ENCODE measurements around the gene STIP1. TPM values are rescaled to one million over a fixed set of nuclear protein-coding genes. Genes with fewer than 3 reads are reported as not detected.
"Not testable (repeated sequence)": the region's sequence is repeated elsewhere in the genome, so short reads cannot be mapped to it uniquely, and the experiment has no call there.

The STIP1 gene
- total RNA-seq, 1 donor from 2014 or later = 187 TPM

DNA sequence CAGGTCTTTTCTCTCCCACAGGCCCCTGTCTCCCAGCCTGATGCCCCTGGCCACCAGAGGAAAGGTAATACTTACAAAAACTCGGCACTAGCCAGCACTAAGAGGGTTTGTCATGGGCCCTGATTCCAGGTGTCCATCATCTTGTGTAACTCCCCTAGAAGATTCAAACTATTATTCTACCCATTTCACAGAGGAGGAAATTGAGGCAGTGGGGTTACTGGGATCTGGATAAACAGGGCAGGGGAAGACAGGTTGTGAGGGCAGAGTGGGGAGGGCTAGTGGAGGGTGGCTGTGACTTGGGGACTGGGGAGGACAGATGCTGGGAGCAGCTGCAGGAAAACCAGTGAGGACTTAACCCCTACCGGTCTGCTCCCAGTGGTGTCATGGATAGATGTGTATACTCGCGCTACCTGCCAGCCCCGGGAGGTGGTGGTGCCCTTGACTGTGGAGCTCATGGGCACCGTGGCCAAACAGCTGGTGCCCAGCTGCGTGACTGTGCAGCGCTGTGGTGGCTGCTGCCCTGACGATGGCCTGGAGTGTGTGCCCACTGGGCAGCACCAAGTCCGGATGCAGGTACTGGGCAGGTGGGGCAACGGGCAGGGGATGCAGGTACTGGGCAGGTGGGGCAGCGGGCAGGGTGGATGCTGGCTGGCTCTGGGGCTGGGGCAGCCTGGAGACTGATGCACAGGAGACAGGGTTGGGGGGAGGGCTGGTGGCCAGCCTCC, 49.6 kb downstream of the STIP1 start:
- no peak for DNase-seq (ENCODE audit: low read depth, low spot score)

DNA sequence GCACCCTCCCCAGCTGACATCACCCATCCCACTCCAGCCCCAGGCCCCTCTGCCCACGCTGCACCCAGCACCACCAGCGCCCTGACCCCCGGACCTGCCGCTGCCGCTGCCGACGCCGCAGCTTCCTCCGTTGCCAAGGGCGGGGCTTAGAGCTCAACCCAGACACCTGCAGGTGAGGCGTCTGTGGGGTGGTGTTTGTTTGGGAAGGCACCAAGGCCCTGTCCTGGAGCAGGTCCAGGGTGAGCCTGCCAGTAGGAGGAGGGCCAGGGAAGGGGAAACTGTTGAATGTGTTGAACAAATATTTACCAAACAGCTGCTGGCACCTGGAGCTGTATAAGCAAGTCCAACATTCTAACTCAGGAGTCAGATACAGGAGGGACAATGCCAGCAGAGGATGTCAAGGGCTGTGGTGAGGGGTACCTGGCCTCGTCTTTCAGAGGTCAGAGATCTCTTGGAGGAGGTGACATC, 51.5 kb downstream of the STIP1 start:
- no peak for DNase-seq (ENCODE audit: low read depth, low spot score)

DNA sequence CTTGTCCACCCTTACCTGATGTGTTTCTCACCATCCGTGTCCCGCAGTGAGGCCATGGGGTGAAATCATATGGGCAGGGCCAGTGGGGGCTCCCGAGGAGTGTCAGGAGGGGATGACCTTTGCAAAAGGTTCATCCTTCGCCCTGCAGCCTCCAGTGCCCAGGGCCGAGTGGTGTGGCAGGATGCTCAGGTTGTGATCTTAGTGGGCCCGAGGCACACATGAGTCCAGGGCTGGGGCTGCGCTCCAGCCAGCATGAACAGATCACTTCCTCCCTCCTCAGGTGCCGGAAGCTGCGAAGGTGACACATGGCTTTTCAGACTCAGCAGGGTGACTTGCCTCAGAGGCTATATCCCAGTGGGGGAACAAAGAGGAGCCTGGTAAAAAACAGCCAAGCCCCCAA, 52.1 kb downstream of the STIP1 start:
- DNase-seq (ENCODE audit: low read depth, low spot score) = no peak

DNA sequence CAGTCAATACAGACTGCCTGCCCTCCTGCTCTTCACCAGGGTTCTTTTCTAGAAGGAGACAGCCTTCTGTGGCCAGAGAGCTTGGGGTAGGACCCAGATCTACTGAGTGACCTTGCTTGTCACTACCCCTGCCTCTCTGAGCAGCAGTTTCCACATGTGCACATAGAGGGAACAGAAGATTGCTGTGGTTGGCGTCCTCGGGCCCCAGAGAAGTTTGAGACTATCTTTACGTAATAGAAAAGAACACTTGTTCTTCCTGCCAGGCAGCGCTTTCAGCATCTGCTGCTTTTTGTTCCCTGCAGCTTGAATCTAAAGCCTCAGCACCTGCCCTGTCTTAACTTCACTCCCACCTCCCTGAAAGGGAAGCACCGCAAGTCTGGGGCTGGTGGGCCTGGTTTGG, 53.0 kb downstream of the STIP1 start:
- DNase-seq (ENCODE audit: low read depth, low spot score) = no peak

DNA sequence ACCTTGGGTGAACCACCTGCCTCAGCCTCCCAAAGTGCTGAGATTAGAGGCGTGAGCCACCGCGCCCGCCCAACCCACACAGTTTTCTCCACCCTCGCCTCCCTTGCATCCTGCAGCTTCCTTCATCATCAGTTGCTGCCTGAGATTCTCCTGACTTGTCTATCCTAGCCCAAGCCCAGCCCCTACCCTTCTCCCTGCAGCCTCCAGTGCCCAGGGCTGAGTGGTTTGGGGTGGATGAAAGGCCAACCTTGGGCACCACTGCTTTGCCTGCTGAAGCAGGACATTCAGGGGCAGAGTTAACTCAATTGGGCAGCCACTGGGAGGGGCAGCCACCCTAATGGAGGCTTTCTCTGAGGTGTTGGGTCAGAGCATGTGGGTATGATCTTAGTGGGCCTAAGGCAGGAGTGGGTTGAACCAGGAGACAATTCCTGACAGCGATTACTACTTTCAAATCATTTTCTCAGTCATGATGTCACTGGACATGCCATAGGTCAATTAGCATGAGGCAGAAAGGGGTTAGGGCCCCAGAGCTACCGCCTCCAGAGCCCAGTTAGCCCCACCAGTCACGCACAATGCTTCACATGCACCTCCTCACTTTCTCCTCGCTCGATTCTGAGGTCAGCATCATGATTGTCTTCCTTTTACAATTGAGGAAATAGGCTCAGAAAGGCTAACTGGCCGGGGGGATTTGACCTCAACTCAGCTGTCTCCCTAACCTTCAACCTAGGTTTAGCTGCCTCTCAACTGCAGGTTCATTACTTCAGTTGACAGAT, 53.9 kb downstream of the STIP1 start:
- no peak for DNase-seq (ENCODE audit: low read depth, low spot score)

DNA sequence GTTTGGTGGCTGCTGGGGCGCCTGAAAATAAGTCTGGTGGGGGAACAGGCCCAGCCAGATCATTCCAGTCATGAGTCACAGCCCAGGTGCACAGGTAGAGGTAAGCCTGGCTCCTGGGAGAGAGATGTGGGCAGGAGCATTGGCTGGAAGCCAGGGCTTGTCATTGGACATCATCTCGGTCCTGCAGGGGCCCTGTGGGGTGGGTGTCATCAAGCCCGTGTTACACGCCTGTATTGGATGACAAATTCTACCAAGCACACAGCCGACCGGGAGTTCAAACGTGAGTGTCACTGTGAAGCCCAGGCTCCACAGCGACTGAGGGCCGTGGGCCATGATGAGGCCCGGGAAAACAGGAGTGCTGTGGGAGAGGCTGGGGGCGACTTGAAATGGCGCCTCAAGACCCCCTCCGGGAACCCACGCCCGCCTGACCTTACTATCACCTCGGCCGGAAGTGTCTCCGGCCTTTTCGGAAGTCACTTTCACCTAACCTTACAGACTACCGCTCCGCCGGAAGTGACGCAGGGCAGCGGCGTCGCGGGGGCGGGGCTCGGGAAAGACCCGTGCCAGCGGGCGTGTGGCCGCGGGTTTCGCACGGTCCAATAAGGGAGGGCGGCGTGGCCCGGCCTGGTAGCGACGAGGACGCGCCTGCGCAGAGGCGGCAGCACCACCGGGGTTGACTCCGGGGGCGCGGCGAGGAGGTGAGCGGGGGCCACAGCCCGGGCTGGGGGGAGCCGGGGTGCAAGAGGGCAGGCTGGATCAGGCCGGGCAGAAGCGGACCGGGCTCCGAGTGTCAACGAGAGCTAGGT, 54.7 kb downstream of the STIP1 start, which contains the start of gene FKBP2:
TSS of gene FKBP2 (plus strand) at position 661 of the 806 bp plus-strand sequence. CDS start 1,293 bp downstream, outside the sequence.
- peak; percentile 80 for DNase-seq (ENCODE audit: low read depth, low spot score)

DNA sequence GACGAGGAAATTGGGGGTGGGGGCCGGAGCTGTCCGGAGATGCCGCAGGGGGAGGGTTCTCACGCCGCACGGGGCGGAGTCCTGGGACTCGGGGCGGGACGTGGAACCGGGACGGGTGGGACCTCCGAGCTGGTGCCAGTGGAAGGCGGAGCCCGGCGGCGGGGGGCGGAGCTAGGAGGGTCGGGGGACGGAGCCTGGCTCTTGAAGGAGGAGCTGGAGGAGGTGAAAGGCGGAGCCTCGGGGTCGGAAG, 55.2 kb downstream of the STIP1 start:
- peak; percentile 97 for DNase-seq (ENCODE audit: low read depth, low spot score)

DNA sequence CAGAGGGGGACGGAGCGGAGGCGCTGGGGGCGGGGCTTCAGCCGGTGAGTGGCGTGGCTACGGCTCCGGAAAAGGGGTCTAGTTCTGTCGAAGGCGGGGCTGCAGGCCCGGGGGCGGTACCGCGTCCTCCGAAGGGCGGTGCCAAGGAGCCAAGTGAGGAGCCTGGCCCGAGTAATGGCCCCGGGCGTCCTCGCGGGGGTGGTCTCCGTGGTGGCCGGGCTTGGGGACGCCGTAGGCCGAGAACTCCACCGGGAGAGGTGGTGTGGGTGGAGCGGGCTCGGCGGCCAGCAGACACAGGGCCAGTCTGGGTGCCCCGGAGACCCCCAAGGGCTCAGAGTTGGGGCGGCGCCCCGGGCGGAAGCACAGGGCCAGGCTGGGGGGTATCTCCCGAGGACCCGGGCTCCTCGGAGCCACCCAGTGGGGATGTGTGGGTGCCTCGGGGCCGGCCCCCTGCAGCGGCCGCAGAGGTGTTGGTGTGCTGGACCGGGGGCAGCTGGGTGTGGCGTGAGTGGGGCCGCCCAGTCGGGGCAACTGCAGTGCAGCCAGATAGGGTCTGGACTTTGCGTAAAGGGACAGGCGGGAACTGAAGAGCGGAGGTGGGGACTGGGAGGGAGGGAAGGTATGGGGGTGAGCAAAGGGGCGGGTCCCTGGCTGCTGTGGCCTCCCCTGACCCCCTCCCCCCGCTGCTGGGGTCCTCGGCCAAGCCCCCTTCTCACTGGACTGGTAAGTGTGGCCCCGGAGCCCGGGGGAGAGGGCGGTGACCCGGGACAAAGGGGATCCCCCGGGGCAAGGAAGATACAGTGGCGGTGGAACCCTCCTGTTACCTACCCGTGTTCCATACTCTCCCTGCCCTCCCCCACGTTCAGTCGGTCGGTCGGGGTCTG, 55.8 kb downstream of the STIP1 start:
- DNase-seq (ENCODE audit: low read depth, low spot score) = no peak

DNA sequence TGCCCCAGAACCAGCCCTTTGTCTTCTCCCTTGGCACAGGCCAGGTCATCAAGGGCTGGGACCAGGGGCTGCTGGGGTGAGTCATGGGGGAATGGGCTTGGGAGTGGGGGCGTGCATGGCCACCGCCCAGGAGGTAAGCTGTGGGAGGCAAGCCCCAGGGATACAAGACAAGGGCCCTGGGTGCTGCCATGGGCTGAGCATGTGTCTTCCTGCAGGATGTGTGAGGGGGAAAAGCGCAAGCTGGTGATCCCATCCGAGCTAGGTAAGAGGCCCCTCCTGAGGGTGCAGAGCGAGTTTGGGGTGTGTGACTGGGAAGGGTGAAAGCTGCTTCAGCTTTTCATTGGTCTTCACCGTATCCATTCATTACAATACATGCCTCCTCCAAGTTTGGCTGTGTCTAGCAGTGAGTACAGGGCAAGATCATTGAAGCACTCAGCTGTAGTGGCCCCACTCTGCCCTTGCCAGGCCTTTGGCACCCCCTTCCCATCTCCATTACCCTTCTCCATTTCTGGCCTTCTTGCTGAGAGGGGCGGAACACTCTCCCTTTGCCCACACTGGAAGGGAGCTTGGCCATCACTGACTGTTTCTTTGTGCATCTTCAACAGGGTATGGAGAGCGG, 57.4 kb downstream of the STIP1 start:
- no peak for DNase-seq (ENCODE audit: low read depth, low spot score)

DNA sequence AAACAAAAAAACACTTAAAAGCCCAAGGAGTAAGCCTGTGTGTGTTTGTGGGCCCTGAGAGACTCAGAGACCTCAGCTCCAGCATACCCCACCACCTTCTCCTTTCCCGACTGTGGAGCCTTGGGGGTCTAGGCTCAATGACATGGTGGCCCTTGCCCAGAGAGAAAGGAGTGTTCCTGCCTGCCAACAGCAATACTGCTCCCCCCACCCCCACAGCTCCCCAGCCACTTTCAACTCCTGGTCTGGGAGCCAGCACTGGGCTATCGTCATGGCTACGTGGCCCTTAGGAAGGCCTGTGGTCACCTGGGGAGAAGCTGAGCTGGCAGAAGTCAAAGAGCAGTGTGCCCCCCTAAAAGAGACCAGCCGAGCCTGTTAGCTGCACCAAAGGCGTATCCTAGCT, 58.1 kb downstream of the STIP1 start:
- no peak for DNase-seq (ENCODE audit: low read depth, low spot score)

DNA sequence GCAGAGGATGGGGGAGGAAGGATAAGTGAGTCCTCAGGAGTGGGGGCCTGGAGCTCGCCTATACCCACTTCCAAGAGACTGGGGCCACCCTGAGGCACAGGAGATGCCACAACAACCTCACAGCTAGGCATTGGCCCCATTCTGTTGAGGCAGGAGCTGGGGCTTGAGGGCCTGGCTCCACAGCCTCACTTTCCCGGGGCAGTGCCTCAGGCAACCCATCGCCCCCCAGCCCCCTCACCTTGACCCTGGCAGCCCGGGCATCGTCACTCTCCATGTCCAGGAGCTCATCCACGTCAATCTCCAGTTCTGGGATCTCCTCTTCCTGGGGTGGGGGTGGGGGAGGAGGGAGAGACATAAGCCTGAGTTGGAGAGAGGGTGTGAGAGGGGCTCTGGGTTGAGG, 59.0 kb downstream of the STIP1 start:
- no peak for DNase-seq (ENCODE audit: low read depth, low spot score)

DNA sequence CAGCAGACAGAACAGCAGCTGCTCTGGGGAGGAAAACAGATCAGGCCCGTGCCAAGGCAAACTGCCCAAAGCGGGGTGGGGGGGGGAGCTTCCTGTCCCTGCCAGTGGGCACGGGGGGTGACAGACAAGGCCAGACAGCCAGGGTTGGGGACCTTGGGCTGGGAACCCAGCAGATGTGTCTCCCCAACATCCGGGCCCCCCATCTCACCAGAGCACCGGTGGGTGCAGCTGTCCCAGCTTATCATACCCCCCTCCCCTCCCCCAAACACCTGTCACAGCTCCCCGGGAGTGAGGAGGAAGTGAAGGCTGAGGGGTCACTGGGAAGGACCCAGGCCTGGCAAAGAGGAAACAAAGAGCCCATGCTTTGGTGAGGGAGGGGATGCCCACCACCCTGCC, 59.4 kb downstream of the STIP1 start:
- DNase-seq (ENCODE audit: low read depth, low spot score) = no peak

DNA sequence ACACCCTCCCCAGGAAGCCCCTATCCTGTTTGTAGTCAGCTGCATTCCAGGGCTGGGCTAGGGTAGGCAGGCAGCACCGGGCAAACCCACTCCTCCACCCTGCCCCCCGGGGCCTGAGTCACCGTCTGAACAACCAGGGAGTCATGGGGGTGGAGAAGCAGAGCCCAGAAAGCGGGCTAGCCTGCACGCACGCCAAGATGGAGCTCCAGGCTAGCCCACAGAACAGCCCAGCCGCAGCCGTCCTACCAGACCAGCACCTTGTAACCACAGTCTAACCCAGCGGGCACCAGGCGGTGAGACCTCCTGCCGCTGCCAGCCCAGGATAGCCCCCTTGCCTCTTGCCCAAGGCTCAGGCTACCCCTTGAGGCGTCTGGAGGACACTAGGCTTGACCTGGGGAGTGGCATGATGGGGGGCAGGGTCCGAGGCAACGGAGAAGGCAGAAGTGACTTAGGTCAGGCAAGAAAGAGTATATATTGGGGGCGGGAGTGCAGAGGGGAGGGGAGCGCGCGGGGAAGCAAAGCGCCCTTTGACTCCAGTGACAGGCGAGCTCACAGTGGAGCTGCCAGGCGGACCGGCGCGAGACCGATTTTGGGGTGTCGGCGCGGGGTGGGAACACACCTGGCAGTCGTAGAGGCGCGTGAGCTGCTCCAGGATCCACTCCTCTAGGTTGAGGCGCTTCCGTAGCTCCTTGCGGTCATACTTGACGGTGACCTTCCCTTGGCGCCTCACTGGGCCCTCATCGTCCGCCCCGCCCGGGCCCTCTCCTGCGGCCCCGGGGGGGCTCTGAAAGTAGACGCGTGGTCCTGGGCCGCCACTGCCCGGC, 60.0 kb downstream of the STIP1 start:
- no peak for DNase-seq (ENCODE audit: low read depth, low spot score)

DNA sequence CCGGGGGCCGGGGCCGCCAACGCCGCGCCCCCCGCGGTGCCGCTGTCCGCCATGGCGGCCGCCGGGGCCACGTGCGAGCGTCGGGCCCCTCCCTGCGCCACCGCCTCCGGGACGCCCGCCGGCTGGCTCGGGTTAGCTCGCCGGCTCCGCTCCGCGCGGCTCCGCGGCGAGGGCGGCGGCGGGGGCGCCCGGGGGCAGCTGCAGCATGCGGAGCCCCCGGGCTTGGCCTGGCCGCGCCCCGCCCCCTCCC, 60.6 kb downstream of the STIP1 start:
- DNase-seq (ENCODE audit: low read depth, low spot score) = not testable (repeated sequence)

DNA sequence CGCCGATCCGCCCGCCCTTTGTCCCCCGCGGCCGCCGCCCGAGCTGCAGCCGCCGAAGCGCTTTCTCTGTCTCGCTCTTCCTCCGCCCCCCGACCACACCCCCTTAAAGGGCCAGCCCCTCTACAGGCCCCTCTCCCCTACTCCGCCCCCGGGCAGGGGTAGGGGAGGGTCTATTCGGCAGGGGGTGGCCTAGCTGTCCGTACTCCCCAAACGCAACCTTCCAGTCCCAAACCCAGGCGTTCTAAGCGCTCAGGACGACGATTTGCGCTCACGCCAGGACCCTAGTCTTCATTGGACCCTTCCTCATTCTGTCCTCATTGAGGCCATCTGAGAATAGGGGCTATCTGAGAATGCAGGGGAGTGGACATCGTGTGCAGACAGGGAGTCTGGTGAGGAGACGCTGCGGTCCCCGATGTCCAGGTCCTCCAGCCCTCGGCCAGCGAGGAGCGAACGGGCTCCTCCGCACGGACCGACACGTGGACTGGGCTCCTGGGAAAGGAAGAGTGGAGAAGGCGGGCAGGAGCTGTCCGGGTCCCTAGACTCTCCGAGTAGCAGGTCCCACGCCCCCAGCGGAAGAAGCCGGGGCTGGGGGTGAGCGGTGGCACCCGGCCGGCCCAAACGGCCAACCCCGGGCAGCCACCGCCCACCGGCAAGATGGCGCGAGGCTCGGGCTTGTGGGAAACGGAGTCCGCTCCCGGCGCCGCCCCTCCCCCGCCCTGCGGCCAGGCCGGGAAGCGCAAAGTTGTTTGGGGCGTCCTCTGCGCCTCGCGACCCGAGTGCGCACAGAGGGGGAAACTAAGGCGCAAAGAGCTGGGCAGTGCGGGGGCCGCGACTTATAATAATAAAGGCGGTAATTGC, 61.1 kb downstream of the STIP1 start, which contains the start of gene PPP1R14B:
TSS of gene PPP1R14B (minus strand) at position 73 of the 858 bp plus-strand sequence. CDS start 270 bp downstream, outside the sequence.
- DNase-seq (ENCODE audit: low read depth, low spot score) = no peak

DNA sequence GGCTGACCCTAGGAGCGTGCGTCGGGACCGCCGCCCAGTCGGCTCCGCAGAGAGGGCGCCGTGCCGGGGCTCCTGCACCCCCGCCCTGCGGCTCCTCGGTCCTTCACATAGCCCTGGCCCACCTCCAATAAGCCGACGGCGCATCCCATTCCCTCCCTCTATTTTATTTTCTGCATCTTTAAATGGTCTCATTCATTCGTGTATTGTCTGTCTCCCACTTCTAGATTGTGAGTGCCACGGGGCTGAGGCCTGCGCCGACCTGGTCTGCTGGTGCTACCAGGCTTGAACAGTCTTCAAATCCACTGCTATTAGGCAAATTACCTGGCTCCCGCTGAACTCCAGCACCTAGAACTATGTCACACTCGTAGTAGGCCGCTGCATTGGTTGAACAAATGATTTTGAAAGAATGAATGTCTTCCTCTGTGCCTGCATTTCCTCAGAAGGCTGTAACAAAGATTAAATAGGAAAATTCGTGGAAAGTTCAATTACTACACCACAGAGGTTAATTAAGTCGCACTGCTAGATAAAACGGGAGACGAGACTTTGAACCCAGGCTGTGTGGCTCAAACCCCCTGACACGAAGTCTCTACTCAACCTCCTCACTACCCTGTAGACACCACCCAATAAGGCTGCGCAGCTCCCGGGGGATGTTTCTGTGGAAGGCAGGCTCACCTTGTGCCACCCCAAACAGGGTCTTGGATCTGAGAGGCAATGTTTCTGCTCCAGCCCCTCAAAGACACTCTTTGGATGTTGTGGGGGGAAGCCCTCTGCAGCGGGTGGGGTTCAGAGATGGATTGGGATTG, 62.0 kb downstream of the STIP1 start:
- DNase-seq (ENCODE audit: low read depth, low spot score) = no peak

DNA sequence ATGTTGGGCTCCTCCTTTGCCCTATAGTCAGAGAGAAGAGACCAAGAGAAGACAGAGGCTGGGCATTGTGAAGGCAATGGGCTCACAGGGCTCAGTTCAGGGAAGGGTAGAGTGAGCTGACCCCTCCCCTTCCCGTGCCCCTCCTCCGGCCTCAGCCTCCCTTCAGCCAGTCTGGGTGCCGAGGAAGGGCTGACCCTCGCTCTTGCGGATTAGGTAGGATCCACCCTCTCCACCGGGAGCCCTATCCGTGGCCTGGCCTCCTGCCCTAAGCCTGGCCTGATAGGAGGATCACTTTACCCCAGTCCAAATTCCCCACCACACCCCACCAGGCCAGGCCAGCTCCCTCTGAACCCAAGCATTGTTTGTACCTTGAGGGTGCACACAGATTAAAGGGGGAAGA, 62.6 kb downstream of the STIP1 start:
- no peak for DNase-seq (ENCODE audit: low read depth, low spot score)

DNA sequence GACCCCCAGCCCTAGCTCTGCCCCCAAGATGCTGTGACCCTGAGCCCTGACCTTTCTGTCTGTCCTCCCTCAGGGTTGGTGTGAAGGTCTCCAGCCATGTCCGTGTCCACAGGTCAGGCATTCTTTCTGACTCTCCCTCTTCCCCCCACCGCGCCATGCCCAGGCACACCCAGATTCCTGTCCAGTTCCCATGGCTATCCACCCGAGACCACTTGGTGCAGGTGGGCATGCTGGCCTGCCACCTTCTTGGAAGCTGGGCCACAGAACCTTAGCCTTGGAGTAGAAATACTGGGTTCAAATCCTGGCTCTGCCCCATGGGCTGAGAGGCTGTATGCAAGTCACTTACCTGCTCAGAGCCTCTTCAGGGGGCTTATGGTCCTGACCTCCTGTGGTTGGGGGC, 63.1 kb downstream of the STIP1 start:
- no peak for DNase-seq (ENCODE audit: low read depth, low spot score)

Measured in pulmonary artery endothelial cell (primary cell).